Stimulated activated CD8-positive, alpha-beta memory T cell treated with anti-CD3 and anti-CD28 coated beads, Interleukin-12 subunit alpha, Interleukin-12 subunit beta, amount 100 ng/mL, for 1 hour (primary cell): ENCODE measurements around the gene PHC2.

ENCODE experiments used
- DNase-seq: peaks from one replicate; pipeline ENCODE4 v3.0.0-alpha.2; 2020; ENCODE audit warnings: low read depth

Gene PHC2

GRCh38 chr1:33446590-33446989 is 15.7 kb upstream of the PHC2 start:
- no peak for DNase-seq

GRCh38 chr1:33445108-33445507 is 14.2 kb upstream of the PHC2 start:
- DNase-seq = no peak

DNA sequence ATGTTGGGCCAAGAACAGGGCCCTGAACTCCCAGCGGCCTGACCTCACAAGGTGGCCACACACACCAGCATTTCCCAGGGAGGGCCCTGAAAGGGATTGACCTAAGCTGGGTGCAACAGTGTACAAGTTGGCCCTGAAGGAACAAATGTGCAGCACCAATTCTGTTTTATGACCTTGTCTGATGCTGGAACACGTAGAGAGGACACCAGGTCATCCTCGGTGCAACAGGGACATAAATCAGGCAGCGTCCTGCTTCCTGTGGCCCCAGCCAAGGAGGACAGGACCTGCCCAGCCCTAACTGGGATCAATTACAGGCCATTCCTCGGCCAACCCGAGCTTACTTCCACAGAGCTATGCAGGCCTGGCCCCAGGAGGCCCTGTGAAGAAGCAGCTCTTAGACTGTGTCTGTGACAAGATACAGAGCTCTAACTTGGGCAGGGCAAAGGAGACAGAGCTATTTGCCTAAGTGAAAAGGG is 12.8 kb upstream of the PHC2 start:
- no peak for DNase-seq

- DNase-seq = no peak
These were observed 12.3 kb upstream of the PHC2 start for GRCh38 chr1:33443080-33443704.

DNA sequence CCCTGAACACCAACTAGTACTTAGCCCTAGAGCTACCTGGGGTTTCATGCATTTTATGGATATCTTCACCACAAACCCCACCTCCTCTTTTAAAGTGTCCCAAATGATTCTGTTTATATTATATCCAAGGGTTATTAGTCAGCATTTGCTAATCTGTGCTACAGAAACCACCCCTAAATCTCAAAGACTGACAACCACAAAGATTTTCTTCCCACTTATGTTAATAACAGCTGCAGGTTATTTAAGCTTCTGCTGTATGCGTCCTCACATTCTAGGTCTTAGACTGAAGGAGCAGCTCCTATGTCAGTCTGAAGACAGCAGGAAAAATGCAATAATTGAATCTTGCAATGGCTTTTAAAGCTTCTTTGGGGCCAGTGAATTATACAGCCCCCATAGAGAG is 11.2 kb upstream of the PHC2 start:
- no peak for DNase-seq

DNA sequence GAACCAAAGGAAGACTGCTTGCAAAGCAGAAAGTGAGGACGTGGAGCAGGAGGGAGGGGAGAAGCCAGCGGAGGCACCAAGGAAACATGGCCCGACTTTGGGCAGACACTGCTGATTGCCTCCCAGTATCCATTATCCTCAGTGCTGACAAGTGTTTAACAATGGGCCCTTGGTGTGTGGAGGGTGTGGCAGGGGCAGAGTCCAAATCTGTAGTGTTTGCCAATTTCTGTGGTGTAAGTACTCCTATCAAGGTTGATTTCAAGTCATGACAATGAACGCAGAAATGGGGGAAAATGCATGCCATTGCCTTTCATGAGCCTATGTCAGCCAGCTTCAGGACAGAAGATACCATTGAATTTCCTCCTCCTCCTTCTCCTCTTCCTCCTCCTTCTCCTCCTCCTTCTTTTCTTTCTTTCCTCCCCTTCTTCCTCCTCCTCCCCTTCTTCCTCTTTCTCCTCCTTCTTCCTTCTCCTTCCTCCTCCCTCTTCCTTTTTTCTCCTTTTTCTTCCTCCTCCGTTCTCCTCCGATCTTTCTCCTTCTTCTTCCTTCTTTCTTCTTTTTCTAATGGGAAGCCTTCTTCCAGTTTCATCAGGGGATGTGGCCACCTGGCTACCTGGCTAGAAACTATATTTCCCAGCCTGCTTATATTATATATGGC is 10.3 kb upstream of the PHC2 start:
- no peak for DNase-seq

GRCh38 chr1:33439662-33440061 is 8.8 kb upstream of the PHC2 start:
- no peak for DNase-seq

DNA sequence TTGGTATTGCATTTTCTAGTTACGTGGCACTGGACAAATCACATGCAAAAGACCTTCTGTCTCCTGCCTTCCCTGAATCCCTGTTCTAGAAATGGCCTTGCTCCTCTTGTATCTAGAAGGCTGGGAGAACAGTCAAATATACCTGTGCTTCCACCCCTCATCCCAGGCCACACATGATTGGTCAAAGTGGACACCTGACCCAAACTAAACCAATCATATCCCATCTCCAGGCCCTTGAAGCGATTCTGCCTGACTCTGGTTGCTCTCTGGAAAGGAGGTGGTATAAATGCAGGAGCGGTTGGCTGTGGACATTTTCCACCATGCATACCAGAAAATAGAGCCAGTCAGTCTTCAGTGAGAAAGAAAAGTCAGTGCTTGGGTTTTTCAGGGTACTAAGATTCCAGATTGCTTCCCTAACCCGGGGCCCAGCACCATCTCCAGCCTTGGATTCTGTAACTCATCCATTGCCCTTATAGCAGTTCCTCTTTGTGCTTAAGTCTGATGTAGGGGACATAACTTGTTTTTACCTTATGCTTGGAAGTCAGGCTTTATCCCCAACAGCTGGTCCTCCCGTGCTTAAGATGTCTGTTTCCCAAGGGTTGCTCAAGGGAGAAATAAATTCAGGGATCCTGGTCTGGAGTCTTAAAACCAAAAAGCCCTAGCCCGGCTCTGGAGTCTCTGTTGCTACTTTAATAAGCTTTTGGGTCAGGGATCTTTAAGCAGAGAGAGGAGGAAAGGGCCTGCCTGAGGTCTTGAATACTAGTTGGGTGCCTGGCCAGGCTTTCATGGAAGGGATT is 7.7 kb upstream of the PHC2 start:
- DNase-seq = no peak

DNA sequence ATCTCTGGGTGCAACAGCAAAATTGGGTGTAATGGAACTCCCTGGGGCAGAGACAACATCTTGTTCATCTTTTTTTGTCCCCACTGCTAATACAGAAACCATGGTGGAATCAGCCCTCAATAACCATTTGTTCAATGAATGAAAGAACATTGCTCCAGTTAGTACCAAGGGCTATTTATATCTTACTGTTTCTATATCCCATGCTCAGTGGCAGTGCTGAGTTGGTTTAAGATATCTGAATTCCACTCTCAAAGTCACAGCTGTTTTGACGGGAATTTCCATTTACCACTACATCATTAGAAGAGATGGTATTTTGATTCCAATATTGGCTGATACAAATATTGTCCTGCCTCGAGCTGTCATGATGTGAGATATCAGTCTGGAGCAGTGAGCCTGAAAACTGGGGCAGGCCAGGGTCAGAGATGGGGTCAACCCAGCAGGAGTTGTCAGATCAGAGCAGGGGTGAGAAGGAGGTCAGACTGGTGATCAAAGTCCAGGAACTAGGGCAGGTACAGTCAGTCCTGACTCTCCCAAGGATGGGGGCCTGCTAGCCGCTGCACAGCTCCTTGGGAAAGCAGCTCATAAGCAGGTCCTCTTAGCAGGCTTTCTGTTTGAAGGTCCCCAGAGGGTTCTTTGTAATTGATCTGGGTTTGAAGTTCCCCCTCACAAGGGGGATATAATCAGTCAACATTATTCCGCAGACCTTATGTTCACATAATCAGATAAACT is 5.8 kb upstream of the PHC2 start:
- DNase-seq = no peak

DNA sequence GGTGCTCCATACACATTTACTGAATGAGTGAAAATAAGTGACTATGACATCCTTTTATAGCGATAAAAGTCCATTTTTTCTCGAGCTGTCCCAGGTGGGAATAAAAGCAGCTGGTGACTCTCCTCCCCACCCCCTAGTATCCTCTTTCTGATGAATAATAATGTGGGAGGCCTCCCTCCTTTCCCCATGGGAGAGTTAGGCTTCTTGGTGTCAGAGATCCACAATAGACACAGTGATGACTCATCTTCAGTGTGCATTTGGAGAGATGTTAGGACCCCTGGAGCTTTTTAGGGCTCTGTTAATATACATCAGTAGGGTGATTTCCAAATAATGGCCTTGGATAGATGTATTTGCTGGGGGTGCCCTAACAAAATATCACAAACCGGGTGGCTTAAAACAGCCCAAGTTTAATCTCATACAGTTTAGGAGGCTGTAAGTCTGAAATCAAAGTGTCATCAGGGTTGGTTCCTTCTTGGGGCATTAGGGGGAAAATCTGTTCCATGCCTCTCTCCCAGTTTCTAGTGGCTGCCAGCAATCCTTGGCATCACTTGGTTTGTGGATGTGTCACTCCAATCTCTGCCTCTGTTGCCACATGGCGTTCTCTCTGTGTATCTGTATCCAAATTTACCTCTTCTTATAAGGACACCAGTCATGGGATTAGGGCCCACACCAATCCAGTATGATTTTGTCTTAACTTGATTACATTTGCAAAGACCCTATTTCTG is 4.4 kb upstream of the PHC2 start:
- DNase-seq = no peak

DNA sequence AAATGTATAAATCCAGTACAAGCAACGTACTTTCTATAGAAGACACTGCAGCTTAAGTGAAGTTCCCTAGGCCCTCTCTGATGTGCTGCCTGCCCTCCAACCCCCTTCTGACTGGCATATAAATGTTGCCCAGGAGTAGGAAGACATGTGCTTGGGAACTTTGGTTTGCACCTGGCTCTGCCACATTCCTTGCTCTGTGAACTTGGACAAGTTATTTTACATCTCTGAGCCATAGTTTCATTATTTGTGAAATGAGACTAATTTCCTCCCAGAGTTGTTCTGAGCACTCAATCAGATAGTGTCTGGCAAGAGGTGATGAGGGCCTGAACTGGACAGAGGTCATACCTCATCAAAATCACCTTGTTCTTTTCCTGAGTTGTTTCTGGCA is 3.5 kb upstream of the PHC2 start:
- DNase-seq = no peak

GRCh38 chr1:33433509-33434362 is 2.8 kb upstream of the PHC2 start:
- no peak for DNase-seq

DNA sequence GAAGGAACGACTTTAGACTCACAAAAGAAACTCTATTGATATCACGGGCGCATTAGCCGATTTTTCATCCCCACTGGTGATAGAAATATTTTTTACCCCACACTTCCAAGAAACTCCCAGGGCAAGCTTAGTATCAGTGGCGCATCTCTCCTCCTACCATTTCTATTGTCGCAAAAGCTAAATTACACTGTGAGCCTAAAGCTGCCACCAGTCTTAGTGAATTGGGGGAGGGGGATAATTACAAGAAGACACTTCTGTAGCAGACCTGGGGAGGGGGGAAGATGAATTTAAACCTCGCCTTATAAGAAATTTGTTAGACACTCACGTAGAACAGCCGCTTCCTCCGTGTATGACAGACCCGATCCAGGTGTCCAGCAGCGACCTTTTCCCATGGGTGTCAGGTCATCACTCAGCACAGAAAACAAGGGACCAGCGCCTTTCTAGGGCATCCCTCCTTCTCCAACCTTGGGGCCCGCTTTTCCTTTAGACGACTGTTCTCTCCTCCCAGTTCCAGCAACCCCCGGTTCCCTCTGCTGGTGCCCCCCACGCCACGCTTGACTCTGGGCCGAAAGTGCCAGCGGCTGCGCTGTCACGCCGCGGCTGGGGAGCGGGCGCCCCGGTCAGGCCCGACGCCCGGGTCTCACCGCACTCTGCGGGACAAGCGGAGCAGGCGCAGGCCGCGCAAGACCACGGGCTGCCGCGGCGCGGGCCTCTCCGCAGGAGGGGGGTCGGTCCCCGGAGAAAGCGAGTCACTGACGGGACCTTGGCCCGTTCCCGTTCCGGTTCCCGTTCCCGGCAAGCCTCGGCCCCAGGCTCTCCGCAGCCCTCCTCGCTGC is 821 bp downstream of the PHC2 start:
- DNase-seq = no peak

DNA sequence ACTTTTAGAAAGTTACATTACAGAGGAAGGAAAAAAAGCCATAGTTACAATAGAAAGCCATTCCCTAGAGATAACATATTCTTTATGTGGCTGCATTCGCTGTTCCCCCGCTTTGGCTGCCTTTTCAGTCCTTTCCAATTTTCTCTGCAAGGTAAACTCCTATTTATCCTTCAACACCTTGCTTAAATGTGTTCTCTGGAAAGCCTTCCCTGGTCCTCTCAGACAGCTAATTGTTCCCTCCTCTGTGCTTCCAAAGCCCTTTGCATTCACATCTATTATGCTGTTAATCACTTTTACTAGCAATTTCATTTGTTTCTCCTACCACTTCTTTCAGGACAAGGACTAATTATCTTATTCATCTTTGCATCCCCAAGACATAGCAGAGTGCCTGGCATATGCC is 1.6 kb downstream of the PHC2 start:
- DNase-seq = no peak

DNA sequence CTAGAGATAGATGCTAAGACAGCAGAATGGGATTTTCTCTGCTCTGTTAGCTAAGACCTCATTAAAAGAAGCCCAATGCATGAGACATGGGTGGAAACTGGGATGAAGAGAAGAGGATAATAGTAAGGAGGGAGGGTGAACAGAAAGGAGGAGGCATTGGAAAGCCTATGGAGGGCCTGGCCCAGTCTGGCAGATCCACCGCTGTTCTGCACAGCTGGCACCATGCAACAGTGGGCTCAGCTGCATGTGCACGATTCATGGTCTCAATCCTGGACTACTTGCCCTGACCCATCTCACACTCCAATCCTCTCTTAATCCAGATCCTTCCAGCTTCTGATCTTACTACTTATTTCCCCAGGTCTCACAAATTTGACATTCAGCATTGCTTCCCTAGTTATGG is 2.2 kb downstream of the PHC2 start:
- no peak for DNase-seq

DNA sequence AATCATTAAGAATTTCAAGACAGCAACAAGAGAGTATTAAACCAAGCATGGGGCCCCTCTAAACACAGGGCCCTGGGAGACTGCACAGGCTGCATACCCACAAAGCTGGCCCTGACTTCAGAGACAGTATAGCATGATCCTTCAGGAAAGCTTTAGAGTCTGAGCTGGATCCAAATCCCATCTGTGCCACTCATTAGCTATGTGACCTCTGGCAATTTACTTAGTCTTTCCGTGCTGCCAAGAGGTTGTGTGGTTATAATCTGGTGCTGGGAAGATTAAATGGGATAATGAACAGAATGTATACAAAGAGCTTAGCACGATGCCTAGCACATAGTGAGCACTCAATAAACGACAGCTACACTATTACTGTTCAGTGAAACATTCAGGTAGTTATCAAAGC is 4.0 kb downstream of the PHC2 start:
- DNase-seq = no peak

- DNase-seq = no peak
These were observed 5.0 kb downstream of the PHC2 start for GRCh38 chr1:33425900-33426299.

DNA sequence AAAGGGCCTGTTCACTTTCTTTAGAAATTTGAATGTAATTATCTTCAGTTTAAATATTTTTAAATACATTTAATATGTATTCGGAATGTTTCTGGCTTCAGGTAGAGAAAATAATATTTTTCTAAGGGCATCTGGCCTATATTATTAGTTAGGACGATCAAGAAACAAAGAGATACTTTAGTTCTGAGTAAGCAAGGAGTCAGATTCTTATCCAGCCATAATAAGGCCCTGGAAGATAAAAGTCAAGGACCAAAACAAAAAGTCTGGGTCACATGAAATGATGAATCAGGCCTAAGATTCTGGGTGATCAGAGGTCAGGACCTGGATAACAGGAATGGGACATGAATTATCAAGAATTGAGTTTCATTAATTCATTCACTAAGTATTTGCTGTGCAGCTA is 6.3 kb downstream of the PHC2 start:
- no peak for DNase-seq

DNA sequence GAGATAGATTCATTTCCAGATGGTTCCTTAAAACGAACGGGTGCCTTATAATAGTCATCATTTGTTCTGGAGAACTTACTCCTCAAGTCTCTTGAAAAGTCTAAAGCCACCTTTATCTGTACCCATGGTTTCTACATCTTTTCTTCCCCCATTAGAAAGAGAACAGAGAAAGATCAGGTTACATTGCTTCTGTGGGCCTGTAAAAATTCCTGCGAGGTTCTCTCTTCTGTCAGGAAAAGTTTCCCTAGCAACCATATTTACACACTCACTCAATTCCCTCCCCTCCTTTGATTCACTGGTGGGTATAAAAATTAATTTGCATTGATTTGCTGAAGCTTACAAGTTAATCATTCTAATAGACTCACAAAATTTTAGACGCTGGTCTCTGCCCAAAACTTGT is 6.7 kb downstream of the PHC2 start:
- DNase-seq = no peak
